Hepatocyte (in vitro differentiated cells): ENCODE results near the gene CROCC2. TPM values are rescaled to one million over a fixed set of nuclear protein-coding genes. Genes with fewer than 3 reads are reported as not detected.

Source experiments
- DNase-seq: peaks from one replicate; pipeline ENCODE4 v3.0.0-alpha.2; 2016; ENCODE audit warnings: low spot score
- H2AFZ ChIP-seq: fragments of 200-600 bp; sonication (generic); 2 replicates; pipeline ENCODE4 v1.6.0; 2016; ENCODE audit warnings: antibody characterized with exemption, mild to moderate bottlenecking
- H3K27ac ChIP-seq: fragments of 200-600 bp; sonication (generic); 2 replicates; pipeline ENCODE4 v1.5.1; 2016; ENCODE audit warnings: mild to moderate bottlenecking
- H3K27me3 ChIP-seq: fragments of 200-600 bp; sonication (generic); 2 replicates; pipeline ENCODE4 v1.6.1; 2016
- H3K36me3 ChIP-seq: fragments of 200-600 bp; sonication (generic); replicated peaks from 2 replicates; pipeline ENCODE4 v1.5.1; 2016; ENCODE audit warnings: low read depth; ENCODE audit not compliant: insufficient read depth
- H3K4me1 ChIP-seq: fragments of 200-600 bp; sonication (generic); 2 replicates; pipeline ENCODE4 v1.5.1; 2016; ENCODE audit warnings: mild to moderate bottlenecking, moderate library complexity; ENCODE audit not compliant: insufficient read depth
- H3K4me2 ChIP-seq: fragments of 200-600 bp; sonication (generic); 2 replicates; pipeline ENCODE4 v1.6.0; 2016
- H3K4me3 ChIP-seq: fragments of 200-600 bp; sonication (generic); 2 replicates; pipeline ENCODE4 v1.5.1; 2016; ENCODE audit warnings: mild to moderate bottlenecking
- H3K79me2 ChIP-seq: fragments of 200-600 bp; sonication (generic); 2 replicates; pipeline ENCODE4 v1.6.0; 2017; ENCODE audit warnings: mild to moderate bottlenecking
- H3K9me2 ChIP-seq: fragments of 200-600 bp; sonication (generic); replicated peaks from 2 replicates; pipeline ENCODE4 v1.6.0; 2017; ENCODE audit warnings: mild to moderate bottlenecking; ENCODE audit not compliant: insufficient read depth
- H3K9me3 ChIP-seq: fragments of 200-600 bp; sonication (generic); 2 replicates; pipeline ENCODE4 v1.5.1; 2016; ENCODE audit warnings: low read depth, mild to moderate bottlenecking
- H4K20me1 ChIP-seq: fragments of 200-600 bp; sonication (generic); 2 replicates; pipeline ENCODE4 v1.6.0; 2016; ENCODE audit warnings: mild to moderate bottlenecking; ENCODE audit not compliant: insufficient read depth, poor library complexity, severe bottlenecking
- EZH2 ChIP-seq: fragments of 200-600 bp; sonication (generic); IDR thresholded peaks from 2 replicates; pipeline ENCODE4 v1.6.1; 2016; ENCODE audit warnings: antibody characterized with exemption, mild to moderate bottlenecking, borderline replicate concordance
- EZH2phosphoT487 ChIP-seq: fragments of 200-600 bp; sonication (generic); IDR thresholded peaks from one replicate; pipeline ENCODE4 v1.6.1; 2018; ENCODE audit warnings: antibody characterized with exemption, mild to moderate bottlenecking, low read depth, moderate library complexity; ENCODE audit not compliant: unreplicated experiment, severe bottlenecking
- WGBS: methylation state at CpG from one replicate; pipeline ENCODE4 v1.1.6; 2016; ENCODE audit warnings: low lambda C conversion rate; ENCODE audit errors: missing lambda C conversion rate; 5-methylcytosine and 5-hydroxymethylcytosine counted together
- polyA plus RNA-seq: library from polyadenylated mRNA; unstranded; fragments of >200 nt; fragmentation: Nextera tagmentation; extraction: Ambion mirVana; gene quantifications from 2 replicates; pipeline ENCODE4 v1.2.1, GENCODE V29; 2016
- total RNA-seq: library from RNA; depleted of rRNA; stranded (reverse); fragments of >200 nt; gene quantifications from 2 replicates; pipeline ENCODE4 v1.2.3, GENCODE V29; 2014
- TF ChIP-seq, protein P1 (sequence below): fragments of 200-600 bp; sonication (generic); IDR thresholded peaks from 2 replicates; pipeline ENCODE4 v1.5.1; 2016; ENCODE audit warnings: antibody characterized with exemption, mild to moderate bottlenecking; ENCODE audit not compliant: poor library complexity

The CROCC2 gene
- total and polyA plus RNA-seq, 2 experiments from 2014 or later: 0.04 to 0.10 TPM

- Histone ChIP-seq H3K27ac (no peak overlapping the region), H3K4me2 (no peak overlapping the region), H3K27me3 (no peaks in the 10 kb centered on the region), H2AFZ (no peak overlapping the region), H3K79me2 (no peaks in the 10 kb centered on the region), H3K4me3 (no peak overlapping the region), H3K9me2 (no peaks in the 10 kb centered on the region), H4K20me1 (no peaks in the 10 kb centered on the region), H3K9me3 (no peaks in the 10 kb centered on the region), H3K4me1 (peaks cover 10% of the 10 kb centered on the region), H3K36me3 (no peaks in the 10 kb centered on the region)
- 88% methylated on average over 10 of the region's 10 CpGs for WGBS
- no peak for DNase-seq
- TF ChIP-seq EZH2: no peak
- TF ChIP-seq, protein P1, sequence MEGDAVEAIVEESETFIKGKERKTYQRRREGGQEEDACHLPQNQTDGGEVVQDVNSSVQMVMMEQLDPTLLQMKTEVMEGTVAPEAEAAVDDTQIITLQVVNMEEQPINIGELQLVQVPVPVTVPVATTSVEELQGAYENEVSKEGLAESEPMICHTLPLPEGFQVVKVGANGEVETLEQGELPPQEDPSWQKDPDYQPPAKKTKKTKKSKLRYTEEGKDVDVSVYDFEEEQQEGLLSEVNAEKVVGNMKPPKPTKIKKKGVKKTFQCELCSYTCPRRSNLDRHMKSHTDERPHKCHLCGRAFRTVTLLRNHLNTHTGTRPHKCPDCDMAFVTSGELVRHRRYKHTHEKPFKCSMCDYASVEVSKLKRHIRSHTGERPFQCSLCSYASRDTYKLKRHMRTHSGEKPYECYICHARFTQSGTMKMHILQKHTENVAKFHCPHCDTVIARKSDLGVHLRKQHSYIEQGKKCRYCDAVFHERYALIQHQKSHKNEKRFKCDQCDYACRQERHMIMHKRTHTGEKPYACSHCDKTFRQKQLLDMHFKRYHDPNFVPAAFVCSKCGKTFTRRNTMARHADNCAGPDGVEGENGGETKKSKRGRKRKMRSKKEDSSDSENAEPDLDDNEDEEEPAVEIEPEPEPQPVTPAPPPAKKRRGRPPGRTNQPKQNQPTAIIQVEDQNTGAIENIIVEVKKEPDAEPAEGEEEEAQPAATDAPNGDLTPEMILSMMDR: no peak
- TF ChIP-seq EZH2phosphoT487: no peak
Observed at GRCh38 chr2:241014764-241015163, 108.6 kb downstream of the CROCC2 start.

- H3K4me3 ChIP-seq: no peak overlapping the region
- no peak overlapping the region for H3K27ac ChIP-seq
- no peak overlapping the region for H2AFZ ChIP-seq
- no peak for DNase-seq
- H3K9me3 ChIP-seq: no peaks in the 10 kb centered on the region
- H3K36me3 ChIP-seq: no peaks in the 10 kb centered on the region
- 92% methylated on average over 13 of the region's 13 CpGs for WGBS
- no peaks in the 10 kb centered on the region for H4K20me1 ChIP-seq
- H3K27me3 ChIP-seq: no peaks in the 10 kb centered on the region
- H3K4me2 ChIP-seq: no peak overlapping the region
- no peaks in the 10 kb centered on the region for H3K79me2 ChIP-seq
- no peaks in the 10 kb centered on the region for H3K9me2 ChIP-seq
- H3K4me1 ChIP-seq: peaks cover 4% of the 10 kb centered on the region
- TF ChIP-seq EZH2phosphoT487 (no peak), EZH2 (no peak)
- TF ChIP-seq, protein P1: no peak
Observed at GRCh38 chr2:241015439-241015838, 109.3 kb downstream of the CROCC2 start.

GRCh38 chr2:241017228-241017940 lies 111.2 kb downstream of the CROCC2 start:
- no peak overlapping the region for H3K27ac ChIP-seq
- H3K4me1 ChIP-seq: no peaks in the 10 kb centered on the region
- H3K79me2 ChIP-seq: no peaks in the 10 kb centered on the region
- H3K9me2 ChIP-seq: no peaks in the 10 kb centered on the region
- no peak overlapping the region for H3K4me2 ChIP-seq
- H3K4me3 ChIP-seq: no peak overlapping the region
- no peaks in the 10 kb centered on the region for H3K9me3 ChIP-seq
- WGBS: 94% methylated on average over 13 of the region's 13 CpGs
- H4K20me1 ChIP-seq: no peaks in the 10 kb centered on the region
- TF ChIP-seq EZH2phosphoT487: no peak
- TF ChIP-seq EZH2: no peak
- TF ChIP-seq, protein P1: no peak
- DNase-seq: no peak
- no peaks in the 10 kb centered on the region for H3K27me3 ChIP-seq
- no peak overlapping the region for H2AFZ ChIP-seq
- no peaks in the 10 kb centered on the region for H3K36me3 ChIP-seq
